HG03045 (cell line): ENCODE measurements around the gene UNC50.

Source experiments
- ATAC-seq: cut with Tn5 transposase; IDR thresholded peaks from one replicate; pipeline ENCODE4 v1.9.1; 2021; ENCODE audit warnings: mild to moderate bottlenecking, moderate library complexity; ENCODE audit not compliant: unreplicated experiment

Gene UNC50

GRCh38 chr2:98663511-98664090 is 55.2 kb downstream of the UNC50 start:
- ATAC-seq, result no peak

GRCh38 chr2:98664323-98664722 is 55.9 kb downstream of the UNC50 start:
- ATAC-seq, result no peak

DNA sequence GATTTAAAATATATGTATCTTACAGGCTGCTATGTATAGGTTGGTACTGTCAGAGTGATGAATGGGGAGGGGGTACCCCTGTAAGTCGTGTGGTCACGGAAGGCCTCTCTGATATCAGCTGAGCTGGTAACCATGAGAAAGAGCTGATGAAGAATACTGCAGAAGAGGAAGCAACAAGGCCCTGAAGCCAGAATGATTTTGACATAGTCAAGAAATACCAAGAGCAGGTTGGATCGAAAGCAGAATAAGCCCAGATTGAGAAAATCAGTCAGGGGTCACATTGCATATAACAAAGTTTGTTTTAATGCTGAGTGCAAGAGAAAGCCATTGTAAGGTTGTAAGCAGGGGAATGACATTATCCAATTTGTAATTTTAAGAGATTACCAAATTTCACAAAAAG is 57.3 kb downstream of the UNC50 start:
- ATAC-seq, result no peak
